H9 (cell line): ENCODE results near the gene PICALM. TPM values are rescaled to one million over a fixed set of nuclear protein-coding genes. Genes with fewer than 3 reads are reported as not detected.

ENCODE experiments used
- DNase-seq: peaks from one replicate; pipeline ENCODE4 v3.0.0-alpha.2; 2017
- H2AFZ ChIP-seq: one replicate; pipeline ENCODE4 v1.6.1; 2013; ENCODE audit warnings: mild to moderate bottlenecking, low read length, control low read depth, moderate library complexity
- H2AK5ac ChIP-seq: 2 replicates; pipeline ENCODE4 v1.6.1; 2013; ENCODE audit warnings: low read length, control low read depth, mixed read lengths; ENCODE audit not compliant: insufficient read length
- H2BK120ac ChIP-seq: one replicate; pipeline ENCODE4 v1.6.1; 2013; ENCODE audit warnings: low read depth, mild to moderate bottlenecking, low read length, control low read depth, inconsistent platforms; ENCODE audit not compliant: poor library complexity, severe bottlenecking
- H2BK12ac ChIP-seq: 2 replicates; pipeline ENCODE4 v1.6.1; 2013; ENCODE audit warnings: low read length, control low read depth, mixed read lengths, low read depth; ENCODE audit not compliant: insufficient read length
- H2BK15ac ChIP-seq: 2 replicates; pipeline ENCODE4 v1.6.1; 2013; ENCODE audit warnings: low read depth, low read length, control low read depth
- H2BK20ac ChIP-seq: one replicate; pipeline ENCODE4 v1.6.1; 2013; ENCODE audit warnings: low read depth, mild to moderate bottlenecking, low read length, control low read depth, inconsistent platforms; ENCODE audit not compliant: poor library complexity, severe bottlenecking
- H2BK5ac ChIP-seq: 2 replicates; pipeline ENCODE4 v1.6.1; 2013; ENCODE audit warnings: low read length, control low read depth, mixed read lengths; ENCODE audit not compliant: insufficient read length
- H3K14ac ChIP-seq: 2 replicates; pipeline ENCODE4 v1.6.1; 2013; ENCODE audit warnings: low read length, control low read depth; ENCODE audit not compliant: insufficient read depth
- H3K18ac ChIP-seq: 2 replicates; pipeline ENCODE4 v1.6.1; 2013; ENCODE audit warnings: low read depth, mild to moderate bottlenecking, mixed read lengths, low read length, control low read depth; ENCODE audit not compliant: insufficient read length
- H3K23ac ChIP-seq: 2 replicates; pipeline ENCODE4 v1.6.1; 2013; ENCODE audit warnings: low read length, control low read depth, mixed read lengths, low read depth; ENCODE audit not compliant: insufficient read length
- H3K23me2 ChIP-seq: 2 replicates; pipeline ENCODE4 v1.6.1; 2013; ENCODE audit warnings: low read depth, mild to moderate bottlenecking, mixed read lengths, low read length, control low read depth; ENCODE audit not compliant: insufficient read length, poor library complexity, severe bottlenecking
- H3K27ac ChIP-seq: 2 replicates; pipeline ENCODE4 v1.5.1; 2013; ENCODE audit warnings: low read length, control low read depth, mixed read lengths, low read depth; ENCODE audit not compliant: insufficient read length
- H3K27me3 ChIP-seq: 2 replicates; pipeline ENCODE4 v1.6.1; 2013; ENCODE audit warnings: low read length, control low read depth, inconsistent platforms; ENCODE audit not compliant: insufficient read depth
- H3K4ac ChIP-seq: 2 replicates; pipeline ENCODE4 v1.6.1; 2013; ENCODE audit warnings: low read depth, mild to moderate bottlenecking, control low read depth, inconsistent platforms, low read length, moderate library complexity
- H3K4me1 ChIP-seq: 2 replicates; pipeline ENCODE4 v1.6.1; 2013; ENCODE audit warnings: low read length, control low read depth, inconsistent platforms; ENCODE audit not compliant: insufficient read depth
- H3K4me2 ChIP-seq: 2 replicates; pipeline ENCODE4 v1.6.1; 2013; ENCODE audit warnings: low read length, control low read depth, mixed read lengths; ENCODE audit not compliant: insufficient read length, insufficient read depth
- H3K56ac ChIP-seq: 2 replicates; pipeline ENCODE4 v1.6.1; 2013; ENCODE audit warnings: low read depth, mild to moderate bottlenecking, mixed read lengths, low read length, control low read depth; ENCODE audit not compliant: insufficient read length
- H3K79me1 ChIP-seq: 2 replicates; pipeline ENCODE4 v1.6.1; 2013; ENCODE audit warnings: low read depth, mild to moderate bottlenecking, moderate library complexity, low read length, control low read depth, inconsistent platforms; ENCODE audit not compliant: insufficient read depth, poor library complexity, severe bottlenecking
- H3K79me2 ChIP-seq: 2 replicates; pipeline ENCODE4 v1.6.1; 2013; ENCODE audit warnings: low read length, control low read depth, inconsistent platforms; ENCODE audit not compliant: insufficient read depth
- H3K9ac ChIP-seq: 2 replicates; pipeline ENCODE4 v1.6.1; 2013; ENCODE audit warnings: low read length, control low read depth, mixed read lengths; ENCODE audit not compliant: insufficient read length; ENCODE audit errors: extremely low read depth
- H3K9me3 ChIP-seq: one replicate; pipeline ENCODE4 v1.6.1; 2013; ENCODE audit warnings: low read depth, low read length, inconsistent platforms; ENCODE audit not compliant: control insufficient read depth
- H3T11ph ChIP-seq: one replicate; pipeline ENCODE4 v1.6.1; 2013; ENCODE audit warnings: mild to moderate bottlenecking, low read length, control low read depth, inconsistent platforms
- H4K20me1 ChIP-seq: one replicate; pipeline ENCODE4 v1.6.1; 2013; ENCODE audit not compliant: control insufficient read depth, insufficient read length, insufficient read depth
- H4K5ac ChIP-seq: 2 replicates; pipeline ENCODE4 v1.6.1; 2013; ENCODE audit warnings: low read depth, mild to moderate bottlenecking, mixed read lengths, low read length, control low read depth; ENCODE audit not compliant: insufficient read length
- H4K8ac ChIP-seq: replicated peaks from 2 replicates; pipeline ENCODE4 v1.6.1; 2013; ENCODE audit warnings: low read length, control low read depth, mixed read lengths, low read depth; ENCODE audit not compliant: insufficient read length
- H4K91ac ChIP-seq: 2 replicates; pipeline ENCODE4 v1.6.1; 2013; ENCODE audit warnings: low read depth, mild to moderate bottlenecking, moderate library complexity, mixed read lengths, low read length, control low read depth; ENCODE audit not compliant: insufficient read length
- H3K27ac Mint-ChIP-seq, 3 experiments: 2 replicates in 2 of 3; 3 replicates in 1 of 3; pipeline ENCODE4 v1.8.0; 2020 to 2021; ENCODE audit warnings: mixed read lengths in 3 of 3, mild to moderate bottlenecking in 1 of 3, moderate library complexity in 1 of 3
- H3K27me3 Mint-ChIP-seq: 2 replicates; pipeline ENCODE4 v1.8.0; 2021; ENCODE audit warnings: low read depth, mild to moderate bottlenecking, moderate library complexity, mixed read lengths
- H3K36me3 Mint-ChIP-seq, 3 experiments: 2 replicates in 2 of 3; 3 replicates in 1 of 3; pipeline ENCODE4 v1.8.0; 2020 to 2021; ENCODE audit warnings: low read depth in 3 of 3, mixed read lengths in 3 of 3; ENCODE audit not compliant: insufficient read depth in 1 of 3
- H3K4me1 Mint-ChIP-seq, 2 experiments: 2 replicates each; pipeline ENCODE4 v1.8.0; 2020; ENCODE audit warnings: mixed read lengths in 2 of 2
- H3K4me3 Mint-ChIP-seq, 2 experiments: 2 replicates in 1 of 2; 3 replicates in 1 of 2; pipeline ENCODE4 v1.8.0; 2020 to 2021; ENCODE audit warnings: mild to moderate bottlenecking in 2 of 2, mixed read lengths in 2 of 2, moderate library complexity in 1 of 2
- H3K9me3 Mint-ChIP-seq, 2 experiments: 2 replicates in 1 of 2; 3 replicates in 1 of 2; pipeline ENCODE4 v1.8.0; 2020; ENCODE audit warnings: mild to moderate bottlenecking in 2 of 2, mixed read lengths in 2 of 2, moderate library complexity in 1 of 2
- WGBS: extraction: QIAGEN DNeasy Blood & Tissue Kit; methylation state at CpG from one replicate; pipeline ENCODE4 v1.1.7; 2013; ENCODE audit warnings: missing lambda C conversion rate, low lambda C conversion rate, mixed read lengths; ENCODE audit not compliant: insufficient read length; ENCODE audit errors: extremely low coverage; 5-methylcytosine and 5-hydroxymethylcytosine counted together
- total RNA-seq: library from RNA; stranded (reverse); gene quantifications from 2 replicates; pipeline ENCODE4 v1.2.1, GENCODE V29; 2021
- TF ChIP-seq, protein P1 (sequence below): fragments of 200-600 bp; sonication (generic); conservative IDR thresholded peaks from 3 replicates; pipeline ENCODE4 v1.8.0; 2021; ENCODE audit warnings: antibody characterized with exemption, mild to moderate bottlenecking

Gene PICALM
- total RNA-seq, 1 experiment from 2014 or later = 76.4 TPM

- H3K9me3 Mint-ChIP-seq = no peaks in the 10 kb centered on the region
- peaks cover 5 to 6% of the 10 kb centered on the region in 2 experiments; a peak in 3 of 4 replicates for H3K4me1 Mint-ChIP-seq
- H2BK20ac ChIP-seq = no peak overlapping the region
- H2AFZ ChIP-seq = no peak overlapping the region
- no peak overlapping the region for H3K23ac ChIP-seq
- no peak overlapping the region for H3K27ac Mint-ChIP-seq
- H3K18ac ChIP-seq = no peak overlapping the region
- H4K20me1 ChIP-seq = no peaks in the 10 kb centered on the region
- H3K4me1 ChIP-seq = no peaks in the 10 kb centered on the region
- no peaks in the 10 kb centered on the region for H3K9me3 ChIP-seq
- H3K4me3 Mint-ChIP-seq = no peak overlapping the region
- no peak overlapping the region for H4K5ac ChIP-seq
- no peaks in the 10 kb centered on the region for H3K23me2 ChIP-seq
- H2BK5ac ChIP-seq = no peak overlapping the region
- DNase-seq = no peak
- no peak overlapping the region for H2BK12ac ChIP-seq
- no peak overlapping the region for H3K4me2 ChIP-seq
- no peaks in the 10 kb centered on the region for H3K79me1 ChIP-seq
- no peak overlapping the region for H3T11ph ChIP-seq
- no peak overlapping the region for H2BK120ac ChIP-seq
- no peak overlapping the region for H2BK15ac ChIP-seq
- no peak overlapping the region for H4K91ac ChIP-seq
- TF ChIP-seq, protein P1, sequence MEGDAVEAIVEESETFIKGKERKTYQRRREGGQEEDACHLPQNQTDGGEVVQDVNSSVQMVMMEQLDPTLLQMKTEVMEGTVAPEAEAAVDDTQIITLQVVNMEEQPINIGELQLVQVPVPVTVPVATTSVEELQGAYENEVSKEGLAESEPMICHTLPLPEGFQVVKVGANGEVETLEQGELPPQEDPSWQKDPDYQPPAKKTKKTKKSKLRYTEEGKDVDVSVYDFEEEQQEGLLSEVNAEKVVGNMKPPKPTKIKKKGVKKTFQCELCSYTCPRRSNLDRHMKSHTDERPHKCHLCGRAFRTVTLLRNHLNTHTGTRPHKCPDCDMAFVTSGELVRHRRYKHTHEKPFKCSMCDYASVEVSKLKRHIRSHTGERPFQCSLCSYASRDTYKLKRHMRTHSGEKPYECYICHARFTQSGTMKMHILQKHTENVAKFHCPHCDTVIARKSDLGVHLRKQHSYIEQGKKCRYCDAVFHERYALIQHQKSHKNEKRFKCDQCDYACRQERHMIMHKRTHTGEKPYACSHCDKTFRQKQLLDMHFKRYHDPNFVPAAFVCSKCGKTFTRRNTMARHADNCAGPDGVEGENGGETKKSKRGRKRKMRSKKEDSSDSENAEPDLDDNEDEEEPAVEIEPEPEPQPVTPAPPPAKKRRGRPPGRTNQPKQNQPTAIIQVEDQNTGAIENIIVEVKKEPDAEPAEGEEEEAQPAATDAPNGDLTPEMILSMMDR = no peak
- no peak overlapping the region for H3K9ac ChIP-seq
- H4K8ac ChIP-seq = no peak overlapping the region
- H3K36me3 Mint-ChIP-seq = peaks cover 7 to 47% (median 26%) of the 10 kb centered on the region in 3 experiments; a peak in 6 of 7 replicates
- H3K4ac ChIP-seq = no peak overlapping the region
- WGBS = no CpG with 5 or more reads among the region's 2 CpGs
- no peak overlapping the region for H2AK5ac ChIP-seq
- H3K27ac ChIP-seq = no peak overlapping the region
- no peak overlapping the region for H3K56ac ChIP-seq
- H3K27me3 Mint-ChIP-seq = no peaks in the 10 kb centered on the region
- no peaks in the 10 kb centered on the region for H3K27me3 ChIP-seq
- H3K14ac ChIP-seq = no peak overlapping the region
- no peaks in the 10 kb centered on the region for H3K79me2 ChIP-seq
These were observed 103.7 kb downstream of the PICALM start for GRCh38 chr11:85965202-85965601.
